GM12878 (cell line): ENCODE results near the gene CAB39. TPM values are rescaled to one million over a fixed set of nuclear protein-coding genes. Genes with fewer than 3 reads are reported as not detected.

Experiments
- ATAC-seq: fragments of 200-7000 bp; cut with Tn5 transposase; 3 replicates; pipeline ENCODE4 v1.9.1; 2020; ENCODE audit warnings: mild to moderate bottlenecking, moderate library complexity
- BruUV-seq: library from RNA; stranded (reverse); fragments of 400-500 nt; replicated peaks from 2 replicates; lab custom pipeline; 2021; lab: Mats Ljungman, UMichigan
- CTCF ChIA-PET: fragments of 300-600 bp; sonication (Branson Sonifier 250); formaldehyde crosslinking; extraction: SDS; loops from one replicate; lab custom pipeline; 2021; ENCODE audit warnings: inconsistent platforms; lab: Yijun Ruan, JAX
- POLR2A ChIA-PET: fragments of 350-600 bp; formaldehyde crosslinking; extraction: SDS; loops from one replicate; lab custom pipeline; 2021; ENCODE audit warnings: inconsistent platforms; lab: Charles Lee
- RAD21 ChIA-PET: fragments of 300-600 bp; sonication (Branson Sonifier 250); formaldehyde crosslinking; loops from one replicate; lab custom pipeline; 2023; ENCODE audit warnings: antibody characterized with exemption; ENCODE audit not compliant: unreplicated experiment; lab: Charles Lee
- SMC1A ChIA-PET: fragments of 300-600 bp; sonication (Branson Sonifier 250); formaldehyde crosslinking; loops from one replicate; lab custom pipeline; 2023; ENCODE audit not compliant: unreplicated experiment, uncharacterized antibody; lab: Charles Lee
- DNase-seq: peaks from one replicate; pipeline ENCODE4 v3.0.0-alpha.2; 2011; ENCODE audit warnings: low read depth, low spot score
- FAIRE-seq: peaks from 3 replicates; lab custom pipeline; 2011; peaks lifted over from hg19 to GRCh38; lab: Jason Lieb, UNC
- H2AFZ ChIP-seq: 2 replicates; pipeline ENCODE4 v1.6.0; 2011; ENCODE audit warnings: low read depth, low read length, control low read depth; ENCODE audit not compliant: control insufficient read depth
- H3K27ac ChIP-seq: 2 replicates; pipeline ENCODE4 v1.5.1; 2011; ENCODE audit warnings: control low read depth; ENCODE audit not compliant: control insufficient read depth, insufficient read depth
- H3K27me3 ChIP-seq, 2 experiments: replicated peaks in 1 of 2; 2 replicates each; pipeline versions ENCODE4 v1.6.0 to v1.6.1; 2011; ENCODE audit warnings: low read length in 1 of 2; ENCODE audit not compliant: control insufficient read depth in 2 of 2, insufficient read depth in 2 of 2
- H3K36me3 ChIP-seq, 2 experiments: 2 replicates each; pipeline ENCODE4 v1.5.1; 2011; ENCODE audit warnings: low read length in 1 of 2; ENCODE audit not compliant: control insufficient read depth in 2 of 2, insufficient read depth in 2 of 2
- H3K4me1 ChIP-seq: 2 replicates; pipeline ENCODE4 v1.6.1; 2011; ENCODE audit warnings: mild to moderate bottlenecking, low read length, moderate library complexity, mixed read lengths; ENCODE audit not compliant: control insufficient read depth, insufficient read depth
- H3K4me2 ChIP-seq: 2 replicates; pipeline ENCODE4 v1.6.0; 2011; ENCODE audit warnings: control low read depth; ENCODE audit not compliant: control insufficient read depth, insufficient read depth
- H3K4me3 ChIP-seq: fragments of 200-600 bp; sonication (generic); 2 replicates; pipeline ENCODE4 v1.5.1; 2016
- H3K79me2 ChIP-seq: 2 replicates; pipeline ENCODE4 v1.6.0; 2011; ENCODE audit warnings: low read length; ENCODE audit not compliant: control insufficient read depth, insufficient read depth
- H3K9ac ChIP-seq: 2 replicates; pipeline ENCODE4 v1.8.0; 2011; ENCODE audit warnings: low read length, control low read depth, mixed read lengths; ENCODE audit not compliant: control insufficient read depth, insufficient read depth
- H3K9me3 ChIP-seq: replicated peaks from 3 replicates; pipeline ENCODE4 v1.5.1; 2011; ENCODE audit warnings: mild to moderate bottlenecking, low read length; ENCODE audit not compliant: control insufficient read depth, insufficient read depth
- H4K20me1 ChIP-seq: 2 replicates; pipeline ENCODE4 v1.6.0; 2011; ENCODE audit not compliant: control insufficient read depth, insufficient read depth
- ASH2L ChIP-seq: fragments of 300-600, 200-600 bp; sonication (generic); IDR thresholded peaks from 2 replicates; pipeline ENCODE4 v1.6.1; 2017; ENCODE audit warnings: low read depth, mild to moderate bottlenecking, borderline replicate concordance
- ATF2 ChIP-seq: IDR thresholded peaks from 2 replicates; pipeline ENCODE4 v1.6.1; 2012; ENCODE audit warnings: low read length, inconsistent platforms
- ATF7 ChIP-seq: fragments of 450-650 bp; IDR thresholded peaks from 2 replicates; pipeline ENCODE4 v1.6.1; 2016; ENCODE audit warnings: low read depth, mild to moderate bottlenecking
- BACH1 ChIP-seq: fragments of 450-650 bp; IDR thresholded peaks from 2 replicates; pipeline ENCODE4 v1.6.1; 2017; ENCODE audit warnings: mild to moderate bottlenecking, borderline replicate concordance
- BCL11A ChIP-seq: IDR thresholded peaks from 2 replicates; pipeline ENCODE4 v1.6.1; 2011; ENCODE audit warnings: low read depth, low read length
- CHD4 ChIP-seq: fragments of 200-600 bp; sonication (generic); IDR thresholded peaks from 2 replicates; pipeline ENCODE4 v1.6.1; 2016; ENCODE audit warnings: mild to moderate bottlenecking
- CREM ChIP-seq: IDR thresholded peaks from 2 replicates; pipeline ENCODE4 v1.6.1; 2014; ENCODE audit warnings: antibody characterized with exemption, low read depth
- FOXM1 ChIP-seq: IDR thresholded peaks from 2 replicates; pipeline ENCODE4 v1.6.1; 2012; ENCODE audit warnings: low read depth, mild to moderate bottlenecking, inconsistent platforms, low read length, moderate library complexity
- HCFC1 ChIP-seq: fragments of 150-350 bp; IDR thresholded peaks from 2 replicates; pipeline ENCODE4 v1.6.1; 2014; ENCODE audit warnings: low read length
- IKZF2 ChIP-seq, 2 experiments: fragments of 450-650 bp; IDR thresholded peaks; 2 replicates each; pipeline ENCODE4 v1.6.1; 2017; ENCODE audit warnings: mild to moderate bottlenecking in 2 of 2, moderate library complexity in 2 of 2
- MXI1 ChIP-seq: fragments of 150-350 bp; IDR thresholded peaks from 2 replicates; pipeline ENCODE4 v1.6.1; 2011; ENCODE audit warnings: low read depth, mild to moderate bottlenecking, inconsistent platforms, low read length, improper control_type of control experiment
- MYB ChIP-seq: fragments of 150-350 bp; IDR thresholded peaks from 2 replicates; pipeline ENCODE4 v1.6.1; 2014; ENCODE audit warnings: mild to moderate bottlenecking, low read depth, low read length, borderline replicate concordance
- POLR2AphosphoS5 ChIP-seq: IDR thresholded peaks from 2 replicates; pipeline ENCODE4 v1.6.1; 2011; ENCODE audit warnings: mild to moderate bottlenecking, low read length, inconsistent platforms
- POU2F2 ChIP-seq: IDR thresholded peaks from 3 replicates; pipeline ENCODE4 v1.6.1; 2011; ENCODE audit warnings: low read depth, mild to moderate bottlenecking, low read length, borderline replicate concordance
- ZNF384 ChIP-seq: IDR thresholded peaks from 2 replicates; pipeline ENCODE4 v1.6.1; 2012; ENCODE audit warnings: low read depth, mild to moderate bottlenecking, low read length, improper control_type of control experiment, borderline replicate concordance
- WGBS: methylation state at CpG from one replicate; pipeline ENCODE4 v1.1.6; 2016; ENCODE audit warnings: low lambda C conversion rate; ENCODE audit not compliant: insufficient replicate concordance, insufficient coverage; ENCODE audit errors: missing lambda C conversion rate; 5-methylcytosine and 5-hydroxymethylcytosine counted together
- in situ Hi-C: fragments of 300-500 bp; cut with MboI; formaldehyde crosslinking; loops from 9 replicates; pipeline ENCODE4 v1.14.3; 2018; ENCODE audit warnings: mixed read lengths
- intact Hi-C: fragments of 100-400 bp; cut with micrococcal nuclease; formaldehyde crosslinking; loops from one replicate; pipeline ENCODE4 v1.14.2; 2022; ENCODE audit not compliant: unreplicated experiment
- polyA plus RNA-seq, 11 experiments: library from polyadenylated mRNA; depleted of rRNA in 4 of 11; unstranded in 6 of 11; stranded (reverse) in 5 of 11; fragments of >200 nt; fragmentation: Nextera tagmentation in 4 of 11; fragmentation: Illumina TruSeq in 1 of 11; extraction: Ambion mirVana in 4 of 11; extraction: Trizol in 1 of 11; gene quantifications; 1 replicate in 1 of 11; 2 replicates in 10 of 11; pipeline versions ENCODE4 v1.2.1 to v1.2.3, GENCODE V29; 2011 to 2016; ENCODE audit warnings: inconsistent platforms in 2 of 11, missing spikeins in 2 of 11, low read depth in 1 of 11
- total RNA-seq, 4 experiments: library from RNA; depleted of rRNA in 3 of 4; stranded (reverse); fragments of >200 nt in 3 of 4; fragmentation: Illumina TruSeq in 1 of 4; extraction: Trizol in 1 of 4; gene quantifications; 2 replicates each; pipeline versions ENCODE4 v1.2.1 to v1.2.3, GENCODE V29; 2013 to 2021
- TF ChIP-seq, protein P1 (sequence below): fragments of 450-650 bp; IDR thresholded peaks from 2 replicates; pipeline ENCODE4 v1.6.1; 2018; ENCODE audit warnings: mild to moderate bottlenecking, low read depth, moderate library complexity; ENCODE audit not compliant: partially characterized antibody
- TF ChIP-seq, protein P2 (sequence below): fragments of 450-650 bp; formaldehyde crosslinking; IDR thresholded peaks from 2 replicates; pipeline ENCODE4 v1.5.0; 2022; ENCODE audit warnings: mild to moderate bottlenecking, missing genetic modification characterization

CAB39 gene
- total and polyA plus RNA-seq, 10 of the 15 experiments (the other 5 are each of a cell fraction or from before 2014, with no cell fraction given): 13.3 to 129 (median 62.9) TPM

DNA sequence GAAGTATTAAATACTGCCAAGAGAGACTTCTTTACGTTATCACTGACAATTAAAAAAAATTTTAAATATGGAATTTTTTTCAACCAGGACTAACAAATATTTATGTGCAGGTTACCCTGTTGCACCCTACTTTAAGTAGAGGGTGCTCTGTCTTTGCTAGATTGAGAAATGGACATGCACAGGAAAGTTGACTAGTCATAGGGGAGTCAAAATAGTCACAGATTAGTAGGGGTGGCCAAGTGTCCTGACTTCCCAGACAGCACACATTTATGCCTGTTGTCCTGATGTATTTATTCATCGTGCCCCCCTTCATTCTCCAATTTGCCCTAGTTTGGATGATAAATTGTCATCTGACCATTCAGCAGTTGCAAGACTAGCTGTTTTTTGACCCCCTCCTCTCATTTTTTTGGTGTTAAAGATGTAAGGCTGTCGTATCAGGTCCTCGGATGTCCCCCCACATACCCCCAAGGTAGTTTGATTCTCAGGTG is 20.3 kb downstream of the CAB39 start:
- POLR2A ChIA-PET: interaction anchor here (1.1 kb wide), 1 partner anchor 14 kb away, joined by 3 read pairs; no protein-coding TSS in a partner anchor
- peaks cover 22% of the 10 kb centered on the region for H3K4me1 ChIP-seq
- H4K20me1 ChIP-seq: peaks cover 4% of the 10 kb centered on the region
- H3K9me3 ChIP-seq: no peaks in the 10 kb centered on the region; the same call in 2 of the 3 replicates
- H3K9ac ChIP-seq: no peak overlapping the region
- no peaks in the 10 kb centered on the region for H3K27me3 ChIP-seq
- H3K27ac ChIP-seq: no peak overlapping the region
- no peak overlapping the region for H3K4me3 ChIP-seq
- H3K4me2 ChIP-seq: no peak overlapping the region
- WGBS: 88% methylated on average over 4 of the region's 4 CpGs
- SMC1A ChIA-PET: interaction anchor here (1.3 kb wide), 1 partner anchor 18 kb away, joined by 3 read pairs; no protein-coding TSS in a partner anchor
- no peak for ATAC-seq
- H3K79me2 ChIP-seq: peaks cover 78% of the 10 kb centered on the region
- in situ Hi-C loops (no loop called here), intact Hi-C loops (no loop called here)
- RAD21 ChIA-PET: interaction anchor here (1.9 kb wide), 1 partner anchor 19 kb away, joined by 7 read pairs; no protein-coding TSS in a partner anchor
- no peak overlapping the region for H2AFZ ChIP-seq
- no peak for DNase-seq
- BruUV-seq: no TSS peak
- TF ChIP-seq MYB: no peak
- TF ChIP-seq MXI1: no peak
- TF ChIP-seq BCL11A: no peak
- TF ChIP-seq CREM: no peak
- TF ChIP-seq CHD4: no peak
- TF ChIP-seq, protein P1, sequence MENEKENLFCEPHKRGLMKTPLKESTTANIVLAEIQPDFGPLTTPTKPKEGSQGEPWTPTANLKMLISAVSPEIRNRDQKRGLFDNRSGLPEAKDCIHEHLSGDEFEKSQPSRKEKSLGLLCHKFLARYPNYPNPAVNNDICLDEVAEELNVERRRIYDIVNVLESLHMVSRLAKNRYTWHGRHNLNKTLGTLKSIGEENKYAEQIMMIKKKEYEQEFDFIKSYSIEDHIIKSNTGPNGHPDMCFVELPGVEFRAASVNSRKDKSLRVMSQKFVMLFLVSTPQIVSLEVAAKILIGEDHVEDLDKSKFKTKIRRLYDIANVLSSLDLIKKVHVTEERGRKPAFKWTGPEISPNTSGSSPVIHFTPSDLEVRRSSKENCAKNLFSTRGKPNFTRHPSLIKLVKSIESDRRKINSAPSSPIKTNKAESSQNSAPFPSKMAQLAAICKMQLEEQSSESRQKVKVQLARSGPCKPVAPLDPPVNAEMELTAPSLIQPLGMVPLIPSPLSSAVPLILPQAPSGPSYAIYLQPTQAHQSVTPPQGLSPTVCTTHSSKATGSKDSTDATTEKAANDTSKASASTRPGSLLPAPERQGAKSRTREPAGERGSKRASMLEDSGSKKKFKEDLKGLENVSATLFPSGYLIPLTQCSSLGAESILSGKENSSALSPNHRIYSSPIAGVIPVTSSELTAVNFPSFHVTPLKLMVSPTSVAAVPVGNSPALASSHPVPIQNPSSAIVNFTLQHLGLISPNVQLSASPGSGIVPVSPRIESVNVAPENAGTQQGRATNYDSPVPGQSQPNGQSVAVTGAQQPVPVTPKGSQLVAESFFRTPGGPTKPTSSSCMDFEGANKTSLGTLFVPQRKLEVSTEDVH: no peak
- TF ChIP-seq BACH1: no peak
- no peak for TF ChIP-seq HCFC1
- no peak for TF ChIP-seq ASH2L
- TF ChIP-seq POLR2AphosphoS5: no peak
- no peak for TF ChIP-seq ATF2
- TF ChIP-seq FOXM1: no peak
- TF ChIP-seq, protein P2, sequence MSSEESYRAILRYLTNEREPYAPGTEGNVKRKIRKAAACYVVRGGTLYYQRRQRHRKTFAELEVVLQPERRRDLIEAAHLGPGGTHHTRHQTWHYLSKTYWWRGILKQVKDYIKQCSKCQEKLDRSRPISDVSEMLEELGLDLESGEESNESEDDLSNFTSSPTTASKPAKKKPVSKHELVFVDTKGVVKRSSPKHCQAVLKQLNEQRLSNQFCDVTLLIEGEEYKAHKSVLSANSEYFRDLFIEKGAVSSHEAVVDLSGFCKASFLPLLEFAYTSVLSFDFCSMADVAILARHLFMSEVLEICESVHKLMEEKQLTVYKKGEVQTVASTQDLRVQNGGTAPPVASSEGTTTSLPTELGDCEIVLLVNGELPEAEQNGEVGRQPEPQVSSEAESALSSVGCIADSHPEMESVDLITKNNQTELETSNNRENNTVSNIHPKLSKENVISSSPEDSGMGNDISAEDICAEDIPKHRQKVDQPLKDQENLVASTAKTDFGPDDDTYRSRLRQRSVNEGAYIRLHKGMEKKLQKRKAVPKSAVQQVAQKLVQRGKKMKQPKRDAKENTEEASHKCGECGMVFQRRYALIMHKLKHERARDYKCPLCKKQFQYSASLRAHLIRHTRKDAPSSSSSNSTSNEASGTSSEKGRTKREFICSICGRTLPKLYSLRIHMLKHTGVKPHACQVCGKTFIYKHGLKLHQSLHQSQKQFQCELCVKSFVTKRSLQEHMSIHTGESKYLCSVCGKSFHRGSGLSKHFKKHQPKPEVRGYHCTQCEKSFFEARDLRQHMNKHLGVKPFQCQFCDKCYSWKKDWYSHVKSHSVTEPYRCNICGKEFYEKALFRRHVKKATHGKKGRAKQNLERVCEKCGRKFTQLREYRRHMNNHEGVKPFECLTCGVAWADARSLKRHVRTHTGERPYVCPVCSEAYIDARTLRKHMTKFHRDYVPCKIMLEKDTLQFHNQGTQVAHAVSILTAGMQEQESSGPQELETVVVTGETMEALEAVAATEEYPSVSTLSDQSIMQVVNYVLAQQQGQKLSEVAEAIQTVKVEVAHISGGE (CRISPR knock-in tag): no peak
- TF ChIP-seq ZNF384: no peak
- no peak for TF ChIP-seq POU2F2
- TF ChIP-seq IKZF2 (IDR thresholded peaks at IDR 0.05): no peak
- no peak for TF ChIP-seq ATF7
- peaks cover 0 to 4% of the 10 kb centered on the region in 2 experiments; a peak in 2 of 4 replicates for H3K36me3 ChIP-seq
- CTCF ChIA-PET: interaction anchor here (0.8 to 3.6 kb wide), 3 partner anchors 10 to 65 kb away, joined by 3 to 12 read pairs (median 6); no protein-coding TSS in a partner anchor
- peak; percentile 54 for FAIRE-seq
